H1 (cell line): Measurements from ENCODE around the gene SFMBT2. TPM values are rescaled to one million over a fixed set of nuclear protein-coding genes. Genes with fewer than 3 reads are reported as not detected.

Experiments used
- CTCF ChIA-PET: fragments of 300-600 bp; sonication (Branson Sonifier 250); formaldehyde crosslinking; loops from one replicate; lab custom pipeline; 2021; ENCODE audit not compliant: partially characterized antibody; lab: Charles Lee
- POLR2A ChIA-PET: fragments of 300-600 bp; sonication (Branson Sonifier 250); formaldehyde crosslinking; loops from one replicate; lab custom pipeline; 2021; ENCODE audit warnings: inconsistent platforms; ENCODE audit not compliant: partially characterized antibody; lab: Charles Lee
- DNase-seq, 2 experiments: peaks; one replicate each; pipeline versions ENCODE4 v3.0.0 to v3.0.0-alpha.2; 2010 to 2022; ENCODE audit warnings: low spot score in 2 of 2, low read depth in 1 of 2, mixed read lengths in 1 of 2
- FAIRE-seq: peaks from 2 replicates; lab custom pipeline; 2011; peaks lifted over from hg19 to GRCh38; lab: Jason Lieb, UNC
- H2AFZ ChIP-seq: 2 replicates; pipeline ENCODE4 v1.8.1; 2012; ENCODE audit warnings: low read length, inconsistent platforms
- H2AK5ac ChIP-seq: 2 replicates; pipeline ENCODE4 v1.6.1; 2013; ENCODE audit warnings: low read depth, low read length
- H2BK120ac ChIP-seq: replicated peaks from 2 replicates; pipeline ENCODE3; 2013; ENCODE audit warnings: low read depth, low read length, inconsistent platforms
- H2BK12ac ChIP-seq: 2 replicates; pipeline ENCODE4 v1.6.1; 2013; ENCODE audit warnings: low read depth, low read length
- H2BK15ac ChIP-seq: 2 replicates; pipeline ENCODE4 v1.6.1; 2013; ENCODE audit warnings: low read length
- H2BK20ac ChIP-seq: 2 replicates; pipeline ENCODE4 v1.6.1; 2013; ENCODE audit warnings: low read length
- H2BK5ac ChIP-seq: 2 replicates; pipeline ENCODE4 v1.6.1; 2013; ENCODE audit warnings: low read depth, low read length
- H3K14ac ChIP-seq: 2 replicates; pipeline ENCODE4 v1.6.1; 2013; ENCODE audit warnings: inconsistent platforms; ENCODE audit not compliant: insufficient read length
- H3K18ac ChIP-seq: 2 replicates; pipeline ENCODE4 v1.6.1; 2013; ENCODE audit warnings: low read length; ENCODE audit errors: extremely low read depth
- H3K23ac ChIP-seq: 2 replicates; pipeline ENCODE4 v1.6.1; 2013; ENCODE audit warnings: inconsistent platforms; ENCODE audit not compliant: insufficient read length
- H3K23me2 ChIP-seq: 2 replicates; pipeline ENCODE4 v1.6.1; 2013; ENCODE audit warnings: low read depth, low read length
- H3K27ac ChIP-seq: 2 replicates; pipeline ENCODE4 v1.6.1; 2011; ENCODE audit warnings: low read depth, low read length, inconsistent platforms
- H3K27me3 ChIP-seq, 4 experiments: replicated peaks in 1 of 4; 1 replicate in 1 of 4; 2 replicates in 3 of 4; pipeline versions ENCODE4 v1.6.1 to v1.8.1; 2011 to 2013; ENCODE audit warnings: low read length in 3 of 4, mild to moderate bottlenecking in 3 of 4, inconsistent platforms in 2 of 4, mixed read lengths in 2 of 4, moderate library complexity in 1 of 4; ENCODE audit not compliant: control insufficient read depth in 3 of 4, insufficient read depth in 3 of 4; ENCODE audit errors: extremely low read depth in 1 of 4
- H3K36me3 ChIP-seq, 4 experiments: 2 replicates each; pipeline versions ENCODE4 v1.6.1 to v1.8.1; 2011 to 2013; ENCODE audit warnings: mild to moderate bottlenecking in 4 of 4, low read length in 3 of 4, moderate library complexity in 2 of 4, control low read depth in 1 of 4, inconsistent platforms in 1 of 4; ENCODE audit not compliant: insufficient read depth in 4 of 4, control insufficient read depth in 2 of 4
- H3K4ac ChIP-seq: replicated peaks from 2 replicates; pipeline ENCODE3; 2013; ENCODE audit warnings: low read length, low read depth, mixed read lengths, inconsistent platforms; ENCODE audit not compliant: insufficient read length
- H3K4me1 ChIP-seq, 4 experiments: replicated peaks in 1 of 4; 1 replicate in 1 of 4; 2 replicates in 3 of 4; pipeline versions ENCODE4 v1.6.1 to v1.8.1; 2011 to 2013; ENCODE audit warnings: low read length in 3 of 4, inconsistent platforms in 2 of 4, mixed read lengths in 1 of 4; ENCODE audit not compliant: insufficient read depth in 4 of 4, control insufficient read depth in 3 of 4
- H3K4me2 ChIP-seq, 2 experiments: 2 replicates each; pipeline versions ENCODE4 v1.6.1 to v1.8.1; 2011 to 2013; ENCODE audit warnings: low read depth in 2 of 2, low read length in 2 of 2, control low read depth in 1 of 2, inconsistent platforms in 1 of 2, mild to moderate bottlenecking in 1 of 2; ENCODE audit not compliant: insufficient read depth in 1 of 2
- H3K4me3 ChIP-seq, 4 experiments: fragments of 200-600, 300-600 bp in 1 of 4; sonication (generic), shearing (Covaris generic), sonication (Bioruptor Twin) in 1 of 4; 2 replicates each; pipeline versions ENCODE4 v1.5.1 to v1.8.1; 2011 to 2016; ENCODE audit warnings: low read length in 4 of 4, low read depth in 3 of 4, control low read depth in 2 of 4, inconsistent platforms in 2 of 4, mild to moderate bottlenecking in 2 of 4, mixed read lengths in 1 of 4, moderate library complexity in 1 of 4; ENCODE audit not compliant: insufficient read depth in 2 of 4; ENCODE audit errors: extremely low read depth in 1 of 4
- H3K56ac ChIP-seq: replicated peaks from 2 replicates; pipeline ENCODE3; 2013; ENCODE audit warnings: low read depth, mild to moderate bottlenecking, mixed read lengths, low read length, inconsistent platforms; ENCODE audit not compliant: insufficient read length
- H3K79me1 ChIP-seq: 2 replicates; pipeline ENCODE4 v1.6.1; 2013; ENCODE audit warnings: low read depth, low read length, control low read depth
- H3K79me2 ChIP-seq, 2 experiments: 2 replicates each; pipeline versions ENCODE4 v1.6.1 to v1.8.1; 2012 to 2013; ENCODE audit warnings: low read length in 2 of 2, mild to moderate bottlenecking in 2 of 2, inconsistent platforms in 1 of 2; ENCODE audit not compliant: insufficient read depth in 2 of 2, control insufficient read depth in 1 of 2
- H3K9ac ChIP-seq, 4 experiments: replicated peaks in 1 of 4; 1 replicate in 1 of 4; 2 replicates in 3 of 4; pipeline versions ENCODE4 v1.6.1 to v1.8.1; 2011 to 2013; ENCODE audit warnings: low read depth in 3 of 4, low read length in 3 of 4, control low read depth in 2 of 4, mild to moderate bottlenecking in 2 of 4, moderate library complexity in 2 of 4, inconsistent platforms in 1 of 4; ENCODE audit errors: extremely low read depth in 1 of 4
- H3K9me3 ChIP-seq, 2 experiments: 2 replicates each; pipeline versions ENCODE4 v1.6.1 to v1.8.1; 2012 to 2013; ENCODE audit warnings: mild to moderate bottlenecking in 2 of 2, moderate library complexity in 2 of 2, control low read depth in 1 of 2, inconsistent platforms in 1 of 2, low read depth in 1 of 2, low read length in 1 of 2, mixed read lengths in 1 of 2; ENCODE audit not compliant: insufficient read depth in 2 of 2
- H4K20me1 ChIP-seq, 2 experiments: replicated peaks in 1 of 2; 2 replicates each; pipeline versions ENCODE3 to v1.8.1; 2011 to 2013; ENCODE audit warnings: inconsistent platforms in 2 of 2, low read length in 2 of 2, mild to moderate bottlenecking in 1 of 2; ENCODE audit not compliant: insufficient read depth in 2 of 2, control insufficient read depth in 1 of 2
- H4K5ac ChIP-seq: 2 replicates; pipeline ENCODE4 v1.6.1; 2013; ENCODE audit warnings: low read length, low read depth, mixed read lengths, inconsistent platforms; ENCODE audit not compliant: insufficient read length
- H4K8ac ChIP-seq: 2 replicates; pipeline ENCODE4 v1.8.0; 2013; ENCODE audit warnings: mild to moderate bottlenecking, moderate library complexity, low read length, inconsistent platforms; ENCODE audit not compliant: insufficient read depth; ENCODE audit errors: extremely low read depth
- H4K91ac ChIP-seq: replicated peaks from 2 replicates; pipeline ENCODE3; 2013; ENCODE audit warnings: low read length, mixed read lengths, inconsistent platforms; ENCODE audit not compliant: insufficient read length
- ATF3 ChIP-seq: IDR thresholded peaks from 2 replicates; pipeline ENCODE4 v1.6.1; 2011; ENCODE audit warnings: low read depth, mild to moderate bottlenecking, low read length; ENCODE audit not compliant: insufficient read depth
- CBX5 ChIP-seq: fragments of 300-800, 300-1000 bp; sonication (generic); IDR thresholded peaks from 2 replicates; pipeline ENCODE4 v1.7.1; 2016; ENCODE audit warnings: antibody characterized with exemption, low read length, low read depth
- CHD1 ChIP-seq: IDR thresholded peaks from 2 replicates; pipeline ENCODE4 v1.6.1; 2012; ENCODE audit warnings: low read depth, low read length, improper control_type of control experiment
- EZH2 ChIP-seq: fragments of 200-600 bp; sonication (generic); IDR thresholded peaks from 2 replicates; pipeline ENCODE4 v1.7.1; 2012; ENCODE audit warnings: low read depth, mild to moderate bottlenecking, moderate library complexity, low read length, inconsistent platforms; ENCODE audit not compliant: severe bottlenecking
- GABPA ChIP-seq: IDR thresholded peaks from 2 replicates; pipeline ENCODE4 v1.6.1; 2011; ENCODE audit warnings: mild to moderate bottlenecking, low read length, moderate library complexity, borderline replicate concordance; ENCODE audit not compliant: insufficient read depth
- HDAC6 ChIP-seq: IDR thresholded peaks from one replicate; pipeline ENCODE4 v1.7.1; 2012; ENCODE audit warnings: low read depth, mild to moderate bottlenecking, inconsistent platforms, low read length, moderate library complexity
- KDM5A ChIP-seq: fragments of 200-600 bp; IDR thresholded peaks from 2 replicates; pipeline ENCODE4 v1.7.1; 2012; ENCODE audit warnings: mild to moderate bottlenecking, low read length, inconsistent platforms, mixed read lengths
- MAFK ChIP-seq: IDR thresholded peaks from 2 replicates; pipeline ENCODE4 v1.6.1; 2012; ENCODE audit warnings: low read depth, mild to moderate bottlenecking, improper control_type of control experiment, low read length
- PHF8 ChIP-seq: fragments of 200-600 bp; sonication (generic); conservative IDR thresholded peaks from 2 replicates; pipeline ENCODE4 v1.7.1; 2012; ENCODE audit warnings: low read depth, mild to moderate bottlenecking, inconsistent platforms, low read length, moderate library complexity
- POLR2AphosphoS5 ChIP-seq: IDR thresholded peaks from 2 replicates; pipeline ENCODE4 v1.6.1; 2011; ENCODE audit warnings: low read depth, low read length
- SUZ12 ChIP-seq: fragments of 200-600 bp; sonication (generic); IDR thresholded peaks from 2 replicates; pipeline ENCODE4 v1.6.1; 2012; ENCODE audit warnings: mild to moderate bottlenecking, inconsistent platforms, low read length, moderate library complexity, mixed read lengths
- TBP ChIP-seq: IDR thresholded peaks from 2 replicates; pipeline ENCODE4 v1.6.1; 2011; ENCODE audit warnings: low read depth, low read length, improper control_type of control experiment
- YY1 ChIP-seq: IDR thresholded peaks from 2 replicates; pipeline ENCODE4 v1.6.1; 2011; ENCODE audit warnings: low read depth, mild to moderate bottlenecking, low read length
- WGBS, 2 experiments: shearing (Covaris generic) in 1 of 2; methylation state at CpG; one replicate each; pipeline versions ENCODE4 v1.1.6 to v1.1.7; 2013 to 2015; ENCODE audit warnings: low lambda C conversion rate in 2 of 2, mixed read lengths in 2 of 2, inconsistent platforms in 1 of 2, low coverage in 1 of 2, missing lambda C conversion rate in 1 of 2; ENCODE audit not compliant: insufficient replicate concordance in 2 of 2, insufficient coverage in 1 of 2, insufficient read length in 1 of 2; ENCODE audit errors: extremely low coverage in 1 of 2, missing lambda C conversion rate in 1 of 2; 5-methylcytosine and 5-hydroxymethylcytosine counted together
- polyA plus RNA-seq, 7 experiments: library from polyadenylated mRNA; depleted of rRNA in 3 of 7; stranded (reverse) in 5 of 7; unstranded in 2 of 7; fragments of >200 nt in 5 of 7; fragments of 200-250 nt in 2 of 7; gene quantifications; 1 replicate in 5 of 7; 2 replicates in 1 of 7; 4 replicates in 1 of 7; pipeline versions ENCODE4 v1.2.1 to v1.2.3, GENCODE V29; 2011 to 2013; ENCODE audit warnings: missing spikeins in 2 of 7, mixed read lengths in 2 of 7
- total RNA-seq: library from RNA; stranded (reverse); fragmentation: NEBNext Ultra II Directional; extraction: Animal tissue kit (Norgen Biotek cat#: 25700); gene quantifications from 2 replicates; pipeline ENCODE4 v1.2.1, GENCODE V29; 2021

The SFMBT2 gene
- total and polyA plus RNA-seq, 2 of the 8 experiments (the other 6 are each of a cell fraction or from before 2014, with no cell fraction given), result 2.9 to 11.0 TPM

DNA sequence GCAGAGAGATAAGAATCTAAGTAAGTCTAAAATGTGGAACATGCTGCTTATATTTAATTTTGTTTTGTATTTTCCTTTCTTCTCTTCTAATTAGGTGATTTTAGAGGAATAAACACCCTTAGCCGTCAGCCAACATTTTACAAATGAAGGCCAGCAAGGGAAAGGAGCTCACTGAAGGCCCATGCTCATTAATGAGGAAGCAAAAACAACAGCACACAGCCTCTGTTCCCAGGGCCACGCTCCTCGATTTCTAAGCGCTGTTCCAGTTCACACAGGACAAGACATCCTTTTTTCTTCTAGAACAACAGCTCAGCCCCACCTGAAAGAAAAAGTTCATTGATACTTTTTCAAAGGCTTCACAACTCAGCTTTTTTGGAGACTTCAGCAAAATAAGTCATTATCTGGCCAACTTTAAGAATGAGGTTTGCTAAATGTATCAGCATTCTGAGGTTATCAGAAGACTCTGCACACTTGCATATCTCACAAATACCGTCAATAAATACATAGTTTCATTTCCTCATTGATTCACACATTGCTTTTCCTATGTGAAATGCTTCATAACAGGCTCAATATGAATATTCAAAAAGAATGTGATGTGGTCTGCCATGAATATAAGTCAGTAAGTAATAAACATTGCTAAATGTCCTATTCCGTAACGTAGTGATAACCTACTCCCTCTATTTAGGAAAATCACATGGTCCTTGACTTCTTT lies 34.8 kb upstream of the SFMBT2 start:
- Histone ChIP-seq H3K18ac (no peak overlapping the region), H2BK15ac (no peak overlapping the region), H2AK5ac (no peak overlapping the region), H3K79me2 (no peaks in the 10 kb centered on the region), H3K4ac (no peak overlapping the region), H3K9me3 (peaks cover 11 to 21% of the 10 kb centered on the region in 2 experiments; a peak in 3 of 4 replicates), H3K23me2 (no peaks in the 10 kb centered on the region), H4K5ac (no peak overlapping the region), H3K4me1 (peaks cover 0 to 3% (median 0%) of the 10 kb centered on the region in 4 experiments; a peak in 3 of 7 replicates), H3K14ac (no peak overlapping the region), H4K8ac (no peak overlapping the region), H3K27ac (no peak overlapping the region), H3K27me3 (no peaks in the 10 kb centered on the region), H3K23ac (no peak overlapping the region), H3K36me3 (no peaks in the 10 kb centered on the region), H2BK20ac (no peak overlapping the region), H4K91ac (no peak overlapping the region), H2AFZ (no peak overlapping the region), H3K4me2 (no peak overlapping the region), H3K56ac (no peak overlapping the region), H4K20me1 (no peaks in the 10 kb centered on the region), H2BK120ac (no peak overlapping the region), H3K79me1 (no peaks in the 10 kb centered on the region), H3K9ac (no peak overlapping the region), H2BK12ac (no peak overlapping the region), H3K4me3 (no peak overlapping the region), H2BK5ac (no peak overlapping the region)
- FAIRE-seq (no peak), DNase-seq (no peak)
- ChIA-PET POLR2A (no interaction called here), CTCF (interaction anchor here (0.7 kb wide), 1 partner anchor 507 kb away, joined by 3 read pairs; no protein-coding TSS in a partner anchor)
- TF ChIP-seq CBX5 (no peak), SUZ12 (no peak), YY1 (no peak), GABPA (no peak), HDAC6 (no peak), CHD1 (no peak), ATF3 (no peak), MAFK (no peak), EZH2 (no peak), TBP (no peak), KDM5A (no peak), PHF8 (no peak), POLR2AphosphoS5 (no peak)
- 89% methylated on average over 7 of the region's 7 CpGs; no CpG with 5 or more reads in 1 of the 2 experiments for WGBS, 2 experiments
